ENCODE results near the gene PRKN.

The PRKN gene

GRCh38 chr6:162630069-162630468 is 97.5 kb downstream of the PRKN start:
- TF ChIP-seq, protein P1, sequence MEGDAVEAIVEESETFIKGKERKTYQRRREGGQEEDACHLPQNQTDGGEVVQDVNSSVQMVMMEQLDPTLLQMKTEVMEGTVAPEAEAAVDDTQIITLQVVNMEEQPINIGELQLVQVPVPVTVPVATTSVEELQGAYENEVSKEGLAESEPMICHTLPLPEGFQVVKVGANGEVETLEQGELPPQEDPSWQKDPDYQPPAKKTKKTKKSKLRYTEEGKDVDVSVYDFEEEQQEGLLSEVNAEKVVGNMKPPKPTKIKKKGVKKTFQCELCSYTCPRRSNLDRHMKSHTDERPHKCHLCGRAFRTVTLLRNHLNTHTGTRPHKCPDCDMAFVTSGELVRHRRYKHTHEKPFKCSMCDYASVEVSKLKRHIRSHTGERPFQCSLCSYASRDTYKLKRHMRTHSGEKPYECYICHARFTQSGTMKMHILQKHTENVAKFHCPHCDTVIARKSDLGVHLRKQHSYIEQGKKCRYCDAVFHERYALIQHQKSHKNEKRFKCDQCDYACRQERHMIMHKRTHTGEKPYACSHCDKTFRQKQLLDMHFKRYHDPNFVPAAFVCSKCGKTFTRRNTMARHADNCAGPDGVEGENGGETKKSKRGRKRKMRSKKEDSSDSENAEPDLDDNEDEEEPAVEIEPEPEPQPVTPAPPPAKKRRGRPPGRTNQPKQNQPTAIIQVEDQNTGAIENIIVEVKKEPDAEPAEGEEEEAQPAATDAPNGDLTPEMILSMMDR (IDR thresholded peaks at IDR 0.05; ENCODE audit: low read depth, low read length, missing control alignments) = no peak
- DNase-seq (ENCODE audit: low read depth) = no peak
- H3K4me3 ChIP-seq (ENCODE audit: low read depth, low read length) = no peak overlapping the region

- no peak for DNase-seq (ENCODE audit: low read depth)
- H3K4me3 ChIP-seq (ENCODE audit: low read depth, low read length) = no peak overlapping the region
- TF ChIP-seq, protein P1 (IDR thresholded peaks at IDR 0.05; ENCODE audit: low read depth, low read length, missing control alignments) = no peak
These were observed 99.7 kb downstream of the PRKN start for GRCh38 chr6:162627825-162628224.

- H3K4me3 ChIP-seq (ENCODE audit: low read depth, low read length) = no peak overlapping the region
These were observed 100.2 kb downstream of the PRKN start for GRCh38 chr6:162627362-162627761.

DNA sequence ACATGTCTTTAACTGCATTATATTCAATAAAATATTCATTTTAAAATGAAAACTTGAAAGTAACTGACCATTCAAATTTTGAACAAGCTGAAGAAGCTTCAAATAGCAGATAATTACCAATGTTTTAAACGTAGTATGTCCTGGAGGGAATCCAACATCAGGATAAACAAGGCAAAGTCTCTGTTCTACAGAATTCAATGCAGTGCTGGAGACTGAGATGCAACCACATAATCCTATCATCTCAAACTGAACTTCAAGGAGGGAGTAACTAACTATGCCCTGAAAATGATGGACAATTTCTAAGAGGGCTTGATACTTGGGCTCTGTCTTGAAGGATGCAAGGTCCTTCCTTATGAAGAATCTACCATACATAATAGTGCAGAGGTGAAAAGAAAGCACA is 100.7 kb downstream of the PRKN start:
- DNase-seq (ENCODE audit: low read depth) = no peak
- TF ChIP-seq, protein P1 (IDR thresholded peaks at IDR 0.05; ENCODE audit: low read depth, low read length, missing control alignments) = no peak
- H3K4me3 ChIP-seq (ENCODE audit: low read depth, low read length) = no peak overlapping the region

More at GRCh38 chr6:162627362-162627761, 100.2 kb downstream of the PRKN start:
- TF ChIP-seq, protein P1 (IDR thresholded peaks at IDR 0.05; ENCODE audit: low read depth, low read length, missing control alignments) = no peak
- no peak for DNase-seq (ENCODE audit: low read depth)

GRCh38 chr6:162625846-162626540 is 101.6 kb downstream of the PRKN start:
- TF ChIP-seq, protein P1 (IDR thresholded peaks at IDR 0.05; ENCODE audit: low read depth, low read length, missing control alignments) = no peak
- H3K4me3 ChIP-seq (ENCODE audit: low read depth, low read length) = no peak overlapping the region
- no peak for DNase-seq (ENCODE audit: low read depth)

GRCh38 chr6:162622572-162622971 is 105.0 kb downstream of the PRKN start:
- TF ChIP-seq, protein P1 (IDR thresholded peaks at IDR 0.05; ENCODE audit: low read depth, low read length, missing control alignments) = no peak
- no peak for DNase-seq (ENCODE audit: low read depth)
- H3K4me3 ChIP-seq (ENCODE audit: low read depth, low read length) = no peak overlapping the region

DNA sequence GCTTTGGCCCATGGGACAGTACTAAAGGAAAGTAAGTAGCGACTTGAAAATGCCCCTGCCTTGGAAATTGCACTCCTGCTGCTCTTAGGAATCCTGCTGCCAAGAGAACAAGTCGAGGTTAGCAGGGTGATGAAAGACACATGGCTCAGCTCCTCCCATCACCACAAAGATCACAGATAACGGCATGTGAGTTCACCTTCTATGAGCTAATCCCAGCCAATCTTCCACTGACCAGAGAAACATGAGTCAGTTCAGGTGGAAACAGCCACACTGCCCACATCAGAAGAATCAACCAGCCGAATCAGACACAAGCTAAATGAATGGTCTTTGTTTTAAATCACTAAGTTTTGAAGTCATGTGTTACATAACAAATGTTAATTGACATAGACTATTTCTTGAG is 106.3 kb downstream of the PRKN start:
- DNase-seq (ENCODE audit: low read depth) = no peak
- no peak overlapping the region for H3K4me3 ChIP-seq (ENCODE audit: low read depth, low read length)
- TF ChIP-seq, protein P1 (IDR thresholded peaks at IDR 0.05; ENCODE audit: low read depth, low read length, missing control alignments) = no peak

Measured in GM12864 (cell line).